Left forelimb (tissue), 1 donor: Measurements from ENCODE around the gene INSR.

ENCODE experiments used
- DNase-seq: peaks from one replicate; pipeline ENCODE4 v3.0.0-alpha.2; 2018; ENCODE audit warnings: low spot score

Gene INSR

GRCh38 chr19:7142771-7143170 is 151.4 kb downstream of the INSR start:
- DNase-seq = no peak

DNA sequence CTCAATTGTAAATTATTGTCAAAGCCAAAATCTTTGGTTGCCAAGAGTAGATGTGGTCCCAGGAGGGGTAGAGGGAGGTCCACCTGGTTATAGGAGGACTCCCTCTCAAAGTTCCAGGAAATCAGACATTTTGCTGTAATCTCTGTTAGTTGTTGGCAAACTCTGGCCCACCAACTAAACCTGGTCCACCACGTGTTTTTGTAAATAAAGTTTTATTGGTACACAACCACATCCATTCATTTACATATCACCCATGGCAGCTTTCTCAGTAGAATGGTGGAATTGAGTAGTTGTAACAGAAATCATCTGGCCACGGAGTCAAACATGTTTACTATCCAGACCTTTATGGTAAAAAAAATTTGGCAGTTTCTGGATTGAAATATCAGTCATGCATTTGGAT is 154.1 kb downstream of the INSR start:
- DNase-seq = no peak

DNA sequence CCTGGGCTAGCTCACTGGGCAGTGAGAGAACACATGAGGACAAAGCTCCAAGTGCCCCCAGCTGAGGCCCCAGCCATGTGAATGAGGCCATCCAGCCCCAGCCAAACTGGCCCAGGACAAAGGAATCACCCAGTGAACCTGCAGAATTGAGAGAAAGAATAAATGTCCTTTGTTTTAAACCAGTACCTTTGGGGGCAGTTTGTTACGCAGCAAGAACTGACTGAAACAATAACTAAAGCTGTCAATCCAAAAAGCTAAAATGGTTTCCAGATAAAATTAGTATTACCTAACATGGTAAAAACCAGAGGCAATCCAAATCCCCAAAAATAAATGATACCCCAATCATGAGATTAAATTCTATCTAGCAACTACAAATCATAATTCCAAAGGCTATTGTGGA is 155.1 kb downstream of the INSR start:
- no peak for DNase-seq

DNA sequence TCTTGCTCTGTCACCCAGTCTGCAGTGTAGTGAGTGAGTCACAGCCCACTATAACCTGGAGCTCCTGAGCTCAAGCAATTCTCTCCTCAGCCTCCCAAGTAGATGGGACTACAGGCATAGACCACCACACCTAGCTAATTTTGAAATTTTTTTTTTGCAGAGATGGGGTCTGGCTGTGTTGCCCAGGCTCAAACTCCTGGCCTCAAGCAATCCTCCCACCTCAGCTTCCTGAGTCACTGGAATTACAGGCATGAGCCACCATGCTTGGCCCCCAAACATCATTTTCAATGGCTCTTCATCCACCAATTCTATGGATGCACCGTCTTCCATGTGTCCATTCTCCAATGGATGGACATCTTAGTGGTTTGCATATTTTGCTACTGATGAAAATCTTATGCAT is 155.8 kb downstream of the INSR start:
- no peak for DNase-seq

- no peak for DNase-seq
Measured at GRCh38 chr19:7137120-7137519, 157.1 kb downstream of the INSR start.

DNA sequence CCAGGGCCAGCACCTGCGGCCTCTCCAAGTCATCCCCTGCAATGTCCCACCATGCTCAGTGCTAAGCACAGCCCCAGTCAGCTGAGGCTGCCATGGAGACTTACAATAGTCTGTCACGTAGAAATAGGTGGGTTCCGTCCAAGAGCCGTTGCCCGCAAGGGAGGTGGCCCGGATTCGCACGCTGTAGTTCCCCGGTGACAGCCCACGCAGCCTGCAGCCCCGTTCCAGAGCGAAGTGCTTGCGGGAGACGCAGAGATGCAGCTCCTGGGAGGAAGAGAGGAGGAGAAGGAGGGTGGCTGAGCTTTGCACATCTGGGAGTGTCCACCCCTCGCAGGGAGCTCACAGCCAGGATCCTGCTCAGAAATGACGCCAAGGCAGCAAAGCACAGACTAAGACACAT is 162.2 kb downstream of the INSR start:
- DNase-seq = no peak

- DNase-seq = no peak
Measured at GRCh38 chr19:7130043-7130442, 164.2 kb downstream of the INSR start.

GRCh38 chr19:7126132-7126531 is 168.1 kb downstream of the INSR start:
- no peak for DNase-seq

DNA sequence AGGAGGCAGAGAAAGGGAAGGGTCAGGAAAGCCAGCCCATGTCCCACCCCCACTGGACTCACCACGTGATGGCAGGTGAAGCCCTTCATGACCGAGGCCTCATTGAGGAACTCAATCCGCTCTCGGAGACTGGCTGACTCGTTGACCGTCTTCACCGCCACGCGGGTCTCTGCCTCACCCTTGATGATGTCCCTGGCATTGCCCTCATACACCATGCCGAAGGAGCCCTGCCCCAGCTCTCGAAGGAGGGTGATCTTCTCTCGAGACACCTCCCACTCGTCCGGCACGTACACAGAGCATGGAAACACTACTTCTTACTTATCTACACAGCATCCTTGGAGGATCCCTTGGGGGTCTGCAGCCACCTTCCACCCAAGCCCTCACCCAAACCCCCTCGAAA is 169.0 kb downstream of the INSR start:
- no peak for DNase-seq

DNA sequence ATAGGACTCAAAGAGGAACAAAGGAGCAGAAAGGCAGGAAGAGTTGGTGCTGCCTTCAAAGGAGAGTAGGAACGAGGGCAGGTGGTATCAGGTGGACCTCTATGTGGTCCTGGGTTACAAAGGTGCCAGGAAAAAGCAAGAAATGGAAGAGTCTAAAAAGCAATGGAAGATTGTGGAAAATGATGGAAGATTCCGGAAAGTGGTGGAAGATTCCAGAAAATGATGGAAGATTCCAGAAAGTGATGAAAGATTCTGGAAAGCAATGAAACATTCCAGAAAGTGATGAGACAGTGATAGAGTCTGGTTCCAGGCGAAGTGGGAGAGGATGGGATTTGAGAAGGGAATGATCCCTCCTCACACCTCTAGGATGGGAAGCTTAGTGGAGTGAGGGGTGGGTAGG is 169.4 kb downstream of the INSR start:
- DNase-seq = no peak

DNA sequence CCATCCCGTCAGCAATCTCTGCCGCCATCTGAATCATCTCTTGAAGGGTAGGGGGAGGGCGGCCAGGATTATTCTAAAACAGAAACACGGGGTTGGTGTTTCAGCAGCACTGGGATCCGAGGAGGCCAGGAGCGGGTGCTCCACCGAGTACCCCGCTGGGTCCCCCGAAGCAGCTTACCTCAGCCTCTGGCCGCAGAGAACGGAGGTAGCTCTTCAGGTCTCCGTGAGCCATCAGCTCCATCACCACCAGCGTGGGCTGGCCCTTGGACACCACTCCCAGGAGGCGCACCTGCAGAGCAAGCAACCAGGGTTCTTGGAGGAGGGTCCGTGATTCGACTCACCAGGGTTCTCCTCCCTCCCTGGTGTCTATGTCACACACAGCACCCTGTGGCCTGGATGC is 171.5 kb downstream of the INSR start:
- no peak for DNase-seq

DNA sequence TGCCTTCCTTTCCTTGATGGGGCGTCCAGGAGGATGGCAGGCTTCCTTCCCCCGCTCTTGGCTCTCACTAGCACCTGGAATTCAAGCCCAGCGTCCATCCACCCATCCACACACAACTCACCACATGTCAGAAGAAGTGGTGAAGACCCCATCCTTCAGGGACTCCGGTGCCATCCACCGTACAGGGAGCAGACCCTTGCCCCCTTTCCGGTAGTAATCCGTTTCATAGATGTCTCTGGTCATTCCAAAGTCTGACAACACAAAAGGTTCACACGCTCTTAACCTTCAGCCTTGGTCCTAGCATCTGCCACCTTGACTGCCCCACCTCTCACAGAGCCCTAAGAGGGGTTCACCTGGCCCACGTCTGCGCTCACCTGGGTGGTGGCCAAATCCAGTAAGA is 173.7 kb downstream of the INSR start:
- DNase-seq = no peak

- DNase-seq = no peak
Measured at GRCh38 chr19:7119582-7119981, 174.6 kb downstream of the INSR start.

DNA sequence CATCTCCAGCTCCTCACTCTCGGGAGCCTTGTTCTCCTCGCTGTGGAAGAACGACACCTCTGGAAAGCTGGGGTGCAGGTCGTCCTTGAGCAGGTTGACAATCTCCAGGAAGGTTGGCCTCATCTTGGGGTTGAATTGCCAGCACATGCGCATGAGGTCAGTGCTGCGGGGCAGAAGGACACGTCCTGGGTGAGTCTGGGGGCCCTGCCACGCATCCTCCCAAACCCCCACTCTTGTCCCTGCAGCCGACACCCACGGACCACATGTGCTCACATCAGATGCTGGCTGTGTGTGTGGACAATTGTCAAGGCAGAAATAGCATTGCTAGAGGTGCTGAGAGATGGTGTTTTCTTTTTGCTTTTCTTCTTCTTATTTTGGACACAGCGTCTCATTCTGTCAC is 177.0 kb downstream of the INSR start:
- no peak for DNase-seq

DNA sequence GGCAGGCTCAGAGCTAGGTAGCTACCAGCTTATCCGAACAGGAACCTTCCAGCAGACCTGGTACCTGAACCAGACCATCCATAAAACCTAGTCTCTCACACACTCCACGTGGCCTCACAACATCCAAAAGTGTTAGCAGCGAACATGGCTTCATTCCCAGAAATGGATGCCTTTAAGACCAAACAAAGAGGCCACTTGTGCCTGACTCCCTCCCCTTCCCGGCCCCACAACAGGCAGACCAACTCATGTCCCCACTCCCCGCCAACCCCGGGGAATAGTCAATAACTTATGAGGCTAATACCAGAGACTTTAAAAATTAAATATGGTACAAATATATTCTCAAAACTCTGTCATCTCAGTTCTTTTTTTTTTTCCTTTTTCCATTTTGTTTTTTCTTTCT is 178.5 kb downstream of the INSR start:
- DNase-seq = no peak

- no peak for DNase-seq
Measured at GRCh38 chr19:7113233-7113632, 181.0 kb downstream of the INSR start.

GRCh38 chr19:7112675-7113074 is 181.5 kb downstream of the INSR start:
- DNase-seq = no peak

- DNase-seq = no peak
Measured at GRCh38 chr19:7109678-7110289, 184.4 kb downstream of the INSR start.

- DNase-seq = no peak
Measured at GRCh38 chr19:7106711-7107657, 187.2 kb downstream of the INSR start.

DNA sequence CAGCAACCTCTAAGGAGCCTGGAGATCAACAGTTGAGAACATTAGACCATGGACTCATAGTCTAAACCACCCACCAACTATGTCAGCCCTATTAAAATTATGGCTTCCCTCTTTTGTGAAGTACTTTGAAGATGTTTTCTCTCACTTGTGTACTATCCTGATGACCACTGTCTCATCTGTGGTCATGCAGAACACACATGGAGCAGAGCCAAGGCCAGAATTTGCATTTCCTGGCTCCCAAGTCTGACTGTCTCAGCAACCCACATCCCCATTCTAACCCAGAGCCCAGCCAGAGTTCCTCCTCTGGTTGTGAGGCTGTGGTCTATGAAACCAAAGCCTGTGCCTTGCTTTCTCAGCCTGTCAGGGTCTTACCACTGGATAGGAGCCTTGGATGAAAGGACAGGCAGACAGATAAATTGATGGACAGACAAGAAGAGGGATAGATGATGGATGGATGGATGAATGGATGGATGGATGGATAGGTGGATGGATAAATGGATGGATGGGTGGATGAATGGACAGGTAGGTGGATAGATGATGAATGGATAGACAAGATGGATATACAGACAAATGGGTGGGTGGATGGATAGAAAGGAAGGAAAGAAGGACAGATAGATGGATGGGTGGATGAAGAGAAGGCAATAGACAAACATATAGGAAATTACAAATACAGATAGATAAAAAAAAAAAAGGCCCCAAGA is 189.3 kb downstream of the INSR start:
- no peak for DNase-seq

DNA sequence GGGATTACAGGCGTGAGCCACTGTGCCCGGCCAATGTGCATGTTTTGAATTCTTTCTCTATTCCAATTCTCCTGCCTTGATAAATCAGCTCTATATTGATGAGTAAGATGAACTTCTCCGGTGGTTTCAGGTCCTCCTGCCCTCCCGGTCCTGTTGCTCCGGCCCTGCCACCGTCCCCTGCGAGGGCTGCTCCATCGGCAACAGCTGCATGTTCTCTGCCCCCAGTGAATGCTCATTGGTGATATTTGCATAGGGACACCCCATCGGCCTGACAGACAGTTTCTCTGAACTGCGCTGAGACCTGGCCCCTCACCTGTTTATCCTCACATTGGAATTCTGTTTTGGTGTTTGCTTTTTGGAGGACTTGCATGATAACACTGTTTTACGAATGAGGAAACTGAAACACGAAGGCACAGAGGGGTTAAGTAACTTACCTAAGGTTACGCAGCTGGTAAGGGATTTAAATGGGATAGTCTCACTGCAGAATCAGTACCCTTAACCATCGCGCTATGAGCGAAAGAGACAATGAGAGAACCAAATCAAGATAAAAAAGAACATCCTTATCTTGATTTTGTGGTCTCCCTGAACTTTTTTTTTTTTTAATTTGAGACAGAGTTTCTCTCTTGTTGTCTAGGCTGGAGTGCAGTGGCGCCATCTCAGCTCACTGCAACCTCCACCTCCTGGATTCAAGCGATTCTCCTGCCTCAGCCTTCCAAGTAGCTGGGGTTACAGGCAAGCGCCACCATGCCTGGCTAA is 192.5 kb downstream of the INSR start:
- DNase-seq = no peak

DNA sequence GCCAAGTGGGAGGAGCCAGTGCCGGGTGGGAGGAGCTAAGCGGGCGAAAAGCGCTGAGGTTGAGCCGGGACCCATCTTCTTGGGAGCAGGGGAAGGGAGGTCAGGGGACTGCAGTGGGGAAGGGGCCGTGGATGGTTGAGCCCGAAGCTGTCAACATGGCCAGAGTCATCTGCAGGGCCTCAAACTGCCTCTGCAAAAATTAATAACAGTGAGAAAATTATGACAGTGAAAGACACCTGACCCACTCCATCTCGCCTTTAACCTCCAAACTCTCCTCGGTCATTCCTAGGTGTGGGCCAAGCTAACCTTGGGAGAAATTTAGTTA is 194.7 kb downstream of the INSR start:
- no peak for DNase-seq
